Neuronal stem cell (in vitro differentiated cells): Measurements from ENCODE around the gene CDCA8.

Source experiments
- DNase-seq: peaks from one replicate; pipeline ENCODE4 v3.0.0-alpha.2; 2013; ENCODE audit warnings: low spot score
- H2AFZ ChIP-seq: one replicate; pipeline ENCODE4 v1.6.1; 2013; ENCODE audit warnings: mild to moderate bottlenecking, low read length, inconsistent platforms
- H2AK5ac ChIP-seq: 2 replicates; pipeline ENCODE4 v1.6.1; 2013; ENCODE audit warnings: low read depth, mild to moderate bottlenecking, inconsistent platforms, low read length, moderate library complexity, mixed read lengths
- H2BK120ac ChIP-seq: 2 replicates; pipeline ENCODE4 v1.6.1; 2013; ENCODE audit warnings: low read depth, mild to moderate bottlenecking, inconsistent platforms, low read length, moderate library complexity, mixed read lengths
- H2BK12ac ChIP-seq: one replicate; pipeline ENCODE4 v1.6.1; 2013; ENCODE audit warnings: low read length, inconsistent platforms
- H2BK15ac ChIP-seq: 2 replicates; pipeline ENCODE4 v1.6.1; 2013; ENCODE audit warnings: mild to moderate bottlenecking, low read length, inconsistent platforms, mixed read lengths
- H2BK5ac ChIP-seq: one replicate; pipeline ENCODE4 v1.6.1; 2013; ENCODE audit warnings: inconsistent platforms, mild to moderate bottlenecking, low read length, moderate library complexity
- H3K14ac ChIP-seq: one replicate; pipeline ENCODE4 v1.6.1; 2013; ENCODE audit warnings: low read length, inconsistent platforms
- H3K18ac ChIP-seq: 2 replicates; pipeline ENCODE4 v1.6.1; 2013; ENCODE audit warnings: low read length, inconsistent platforms
- H3K23ac ChIP-seq: 2 replicates; pipeline ENCODE4 v1.6.1; 2013; ENCODE audit warnings: low read depth, mild to moderate bottlenecking, mixed read lengths, low read length, inconsistent platforms; ENCODE audit not compliant: poor library complexity
- H3K27ac ChIP-seq: replicated peaks from 3 replicates; pipeline ENCODE4 v1.5.1; 2013; ENCODE audit warnings: low read length, inconsistent platforms
- H3K27me3 ChIP-seq, 3 experiments: 2 replicates each; pipeline ENCODE4 v1.6.1; 2013; ENCODE audit warnings: low read length in 3 of 3, mild to moderate bottlenecking in 2 of 3, inconsistent platforms in 1 of 3, low read depth in 1 of 3, mixed read lengths in 1 of 3, moderate library complexity in 1 of 3; ENCODE audit not compliant: control insufficient read depth in 3 of 3, insufficient read depth in 3 of 3
- H3K36me3 ChIP-seq, 2 donors: replicated peaks in 1 of 2; 2 replicates each; pipeline ENCODE4 v1.6.1; 2013; ENCODE audit warnings: low read length in 2 of 2; ENCODE audit not compliant: control insufficient read depth in 2 of 2, insufficient read depth in 2 of 2
- H3K4ac ChIP-seq: 2 replicates; pipeline ENCODE4 v1.6.1; 2013; ENCODE audit warnings: inconsistent platforms, mild to moderate bottlenecking, low read length, moderate library complexity
- H3K4me1 ChIP-seq, 2 donors: 1 replicate in 1 of 2; 2 replicates in 1 of 2; pipeline ENCODE4 v1.6.1; 2013; ENCODE audit warnings: low read length in 2 of 2, low read depth in 1 of 2; ENCODE audit not compliant: control insufficient read depth in 2 of 2, insufficient read depth in 1 of 2
- H3K4me2 ChIP-seq: one replicate; pipeline ENCODE4 v1.6.1; 2013; ENCODE audit warnings: mild to moderate bottlenecking, low read length, inconsistent platforms; ENCODE audit not compliant: insufficient read depth, poor library complexity, severe bottlenecking
- H3K4me3 ChIP-seq, 2 donors: 2 replicates each; pipeline ENCODE4 v1.5.1; 2013; ENCODE audit warnings: low read length in 2 of 2, mild to moderate bottlenecking in 2 of 2, inconsistent platforms in 1 of 2, moderate library complexity in 1 of 2
- H3K79me1 ChIP-seq: one replicate; pipeline ENCODE4 v1.6.1; 2013; ENCODE audit warnings: low read depth, mild to moderate bottlenecking, inconsistent platforms, low read length, moderate library complexity
- H3K9ac ChIP-seq: one replicate; pipeline ENCODE4 v1.6.1; 2013; ENCODE audit warnings: mild to moderate bottlenecking, low read depth, low read length, inconsistent platforms; ENCODE audit not compliant: poor library complexity
- H3K9me3 ChIP-seq, 2 donors: replicated peaks in 1 of 2; 2 replicates each; pipeline versions ENCODE3 to v1.6.1; 2013; ENCODE audit warnings: low read length in 2 of 2, mild to moderate bottlenecking in 2 of 2, inconsistent platforms in 1 of 2, low read depth in 1 of 2, mixed read lengths in 1 of 2, moderate library complexity in 1 of 2; ENCODE audit not compliant: control insufficient read depth in 2 of 2, insufficient read depth in 1 of 2
- H4K8ac ChIP-seq: one replicate; pipeline ENCODE4 v1.6.1; 2013; ENCODE audit warnings: low read depth, mild to moderate bottlenecking, inconsistent platforms, low read length, moderate library complexity
- H4K91ac ChIP-seq: one replicate; pipeline ENCODE4 v1.6.1; 2013; ENCODE audit warnings: low read length, low read depth, mild to moderate bottlenecking, inconsistent platforms; ENCODE audit not compliant: poor library complexity
- WGBS, 2 donors: extraction: QIAGEN DNeasy Blood & Tissue Kit; methylation state at CpG; one replicate each; pipeline ENCODE4 v1.1.7; 2013; ENCODE audit warnings: missing lambda C conversion rate in 2 of 2, mixed read lengths in 1 of 2; ENCODE audit not compliant: insufficient read length in 2 of 2, insufficient replicate concordance in 1 of 2; ENCODE audit errors: extremely low coverage in 2 of 2; 5-methylcytosine and 5-hydroxymethylcytosine counted together

Gene CDCA8

DNA sequence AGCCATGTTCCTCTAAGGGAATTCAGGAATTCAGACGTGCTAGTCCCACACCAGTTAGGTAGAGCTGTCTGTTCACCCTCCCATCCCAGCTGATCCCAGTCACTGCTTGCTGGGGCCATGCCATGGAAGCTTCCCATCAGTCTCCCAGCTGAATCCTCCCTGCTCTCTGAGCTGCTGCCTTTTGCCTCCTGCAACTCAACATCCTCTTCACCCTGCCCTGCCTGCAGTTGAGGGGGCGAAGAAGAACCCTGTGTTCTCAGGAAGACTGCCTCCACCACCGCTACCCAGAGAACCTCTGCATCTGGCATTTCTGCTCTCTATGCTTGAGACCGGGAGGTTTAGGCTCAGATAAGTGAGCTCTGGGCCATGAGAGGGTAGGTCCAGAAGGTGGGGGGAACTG is 16.2 kb downstream of the CDCA8 start:
- no peak overlapping the region for H2BK5ac ChIP-seq
- H2BK12ac ChIP-seq: no peak overlapping the region
- no peak overlapping the region for H3K14ac ChIP-seq
- no peak overlapping the region for H3K18ac ChIP-seq
- H3K4me3 ChIP-seq: no peak overlapping the region
- WGBS, 2 donors: no CpG with 5 or more reads among the region's 4 CpGs
- no peak overlapping the region for H3K4ac ChIP-seq
- DNase-seq: no peak
- peaks cover 47 to 71% of the 10 kb centered on the region in 2 donors for H3K36me3 ChIP-seq
- no peak overlapping the region for H2BK15ac ChIP-seq
- H3K23ac ChIP-seq: peak overlapping the region; percentile 17
- H3K9ac ChIP-seq: peak overlapping the region; percentile 33
- no peak overlapping the region for H3K27ac ChIP-seq
- H3K27me3 ChIP-seq: peaks cover 0 to under 1% (median 0%) of the 10 kb centered on the region in 3 experiments
- H2AFZ ChIP-seq: no peak overlapping the region
- H4K8ac ChIP-seq: no peak overlapping the region
- H3K4me2 ChIP-seq: no peak overlapping the region
- H2AK5ac ChIP-seq: no peak overlapping the region
- no peaks in the 10 kb centered on the region for H3K4me1 ChIP-seq
- no peak overlapping the region for H2BK120ac ChIP-seq
- H4K91ac ChIP-seq: no peak overlapping the region
- peaks cover 0 to 5% of the 10 kb centered on the region in 2 donors for H3K9me3 ChIP-seq
- H3K79me1 ChIP-seq: no peaks in the 10 kb centered on the region

DNA sequence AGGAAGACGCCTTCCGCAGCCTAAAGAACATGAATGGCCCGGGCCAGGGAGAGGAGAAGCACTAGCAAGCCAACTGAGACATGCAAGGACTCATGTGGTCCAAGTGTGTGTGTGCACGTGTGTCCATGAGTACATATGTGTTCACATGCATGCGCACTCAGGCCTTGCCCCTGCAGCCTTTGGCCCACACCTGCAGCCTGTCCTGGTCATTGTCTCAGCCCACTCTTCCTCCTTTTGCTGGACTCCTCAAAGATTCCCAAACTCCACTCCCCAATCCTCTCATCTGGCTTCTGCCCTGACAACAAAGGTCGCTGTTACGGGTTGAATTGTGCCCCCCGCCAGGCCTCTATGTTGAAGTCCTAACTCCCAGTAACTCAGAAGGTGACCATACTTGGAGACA is 21.9 kb downstream of the CDCA8 start:
- Histone ChIP-seq H2AFZ (no peak overlapping the region), H3K14ac (no peak overlapping the region), H3K27ac (no peak overlapping the region), H2AK5ac (no peak overlapping the region), H2BK12ac (no peak overlapping the region), H4K91ac (no peak overlapping the region), H3K4me1 (no peaks in the 10 kb centered on the region), H4K8ac (no peak overlapping the region), H2BK120ac (no peak overlapping the region), H3K79me1 (no peaks in the 10 kb centered on the region), H3K36me3 (peaks cover 6 to 19% of the 10 kb centered on the region in 2 donors), H3K9me3 (peaks cover 0 to 2% of the 10 kb centered on the region in 2 donors), H3K4me3 (no peak overlapping the region), H3K23ac (no peak overlapping the region), H3K4me2 (no peak overlapping the region), H3K9ac (no peak overlapping the region), H2BK5ac (no peak overlapping the region), H3K18ac (no peak overlapping the region), H3K27me3 (peaks cover 0 to 18% (median 0%) of the 10 kb centered on the region in 3 experiments), H2BK15ac (no peak overlapping the region), H3K4ac (no peak overlapping the region)
- no peak for DNase-seq
- WGBS, 2 donors: no CpG with 5 or more reads among the region's 8 CpGs

DNA sequence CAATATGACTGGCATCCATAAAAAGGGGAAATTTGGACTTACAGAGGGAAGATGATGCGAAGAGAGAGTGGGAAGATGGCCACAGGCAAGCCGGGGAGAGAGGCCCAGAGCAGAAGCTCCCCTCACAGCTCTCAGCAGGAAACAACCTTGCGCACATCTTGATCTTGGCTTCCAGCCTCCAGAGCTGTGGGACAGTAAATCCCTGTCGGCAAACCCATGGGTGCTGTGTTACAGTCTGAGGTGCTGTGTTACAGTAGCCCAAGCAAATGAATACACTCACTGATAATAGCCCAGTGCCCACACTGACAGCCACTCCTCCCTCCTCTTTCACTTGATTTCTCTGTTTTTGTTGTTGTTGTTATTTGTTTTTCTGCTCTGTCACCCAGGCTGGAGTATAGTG is 22.4 kb downstream of the CDCA8 start:
- no peak overlapping the region for H3K4me3 ChIP-seq
- H2AFZ ChIP-seq: no peak overlapping the region
- H3K4me1 ChIP-seq: no peaks in the 10 kb centered on the region
- H2BK120ac ChIP-seq: no peak overlapping the region
- no peak overlapping the region for H4K8ac ChIP-seq
- no peak overlapping the region for H2BK15ac ChIP-seq
- H3K79me1 ChIP-seq: peaks cover 1% of the 10 kb centered on the region
- H3K18ac ChIP-seq: no peak overlapping the region
- H2BK12ac ChIP-seq: no peak overlapping the region
- H3K36me3 ChIP-seq: peaks cover 4 to 15% of the 10 kb centered on the region in 2 donors
- no peak overlapping the region for H2BK5ac ChIP-seq
- no peak for DNase-seq
- no peak overlapping the region for H3K14ac ChIP-seq
- H3K27me3 ChIP-seq: peaks cover 0 to 18% (median 0%) of the 10 kb centered on the region in 3 experiments
- peaks cover 0 to 2% of the 10 kb centered on the region in 2 donors for H3K9me3 ChIP-seq
- no peak overlapping the region for H2AK5ac ChIP-seq
- H3K23ac ChIP-seq: no peak overlapping the region
- H4K91ac ChIP-seq: no peak overlapping the region
- no peak overlapping the region for H3K4ac ChIP-seq
- no peak overlapping the region for H3K27ac ChIP-seq
- no CpG with 5 or more reads among the region's 4 CpGs for WGBS, 2 donors
- H3K9ac ChIP-seq: no peak overlapping the region
- H3K4me2 ChIP-seq: no peak overlapping the region

DNA sequence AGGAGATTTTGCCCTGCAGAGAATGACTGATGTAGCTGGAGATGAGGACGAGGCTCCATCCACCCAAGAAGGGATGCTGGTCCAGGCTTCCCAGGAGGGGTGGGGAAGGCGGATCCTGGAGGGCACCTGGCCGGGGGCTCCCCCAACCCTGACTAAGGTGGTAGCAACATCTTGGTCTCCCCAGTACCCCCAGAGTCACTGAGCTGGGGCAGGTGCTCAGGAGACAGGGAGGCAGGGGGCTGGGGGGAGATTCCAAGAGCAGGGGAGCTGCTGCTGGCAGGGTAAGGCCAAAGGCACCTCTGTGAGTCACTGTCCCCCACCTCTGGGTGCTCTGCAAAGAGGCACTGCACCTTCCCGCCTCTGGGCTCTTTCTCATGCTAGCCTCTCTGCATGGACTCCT is 24.0 kb downstream of the CDCA8 start:
- no peak overlapping the region for H3K14ac ChIP-seq
- no peak overlapping the region for H3K23ac ChIP-seq
- H3K4me3 ChIP-seq: no peak overlapping the region
- H2BK15ac ChIP-seq: no peak overlapping the region
- no peak overlapping the region for H3K4ac ChIP-seq
- H2BK12ac ChIP-seq: no peak overlapping the region
- H3K18ac ChIP-seq: peak overlapping the region; percentile 6
- H3K27me3 ChIP-seq: peaks cover 0 to 25% (median 0%) of the 10 kb centered on the region in 3 experiments
- no peak overlapping the region for H2AFZ ChIP-seq
- H4K91ac ChIP-seq: no peak overlapping the region
- H2BK120ac ChIP-seq: no peak overlapping the region
- H3K9me3 ChIP-seq: no peaks in the 10 kb centered on the region
- H2AK5ac ChIP-seq: peak overlapping the region; percentile 54
- no peak for DNase-seq
- H3K79me1 ChIP-seq: peaks cover 1% of the 10 kb centered on the region
- no peak overlapping the region for H3K4me2 ChIP-seq
- H4K8ac ChIP-seq: no peak overlapping the region
- H3K4me1 ChIP-seq: no peaks in the 10 kb centered on the region
- H3K36me3 ChIP-seq: peaks cover 0 to 1% of the 10 kb centered on the region in 2 donors
- no CpG with 5 or more reads among the region's 4 CpGs for WGBS, 2 donors
- no peak overlapping the region for H3K27ac ChIP-seq
- H2BK5ac ChIP-seq: no peak overlapping the region
- H3K9ac ChIP-seq: no peak overlapping the region
